Skeletal muscle satellite cell (primary cell): ENCODE results near the gene ATP9B.

Source experiments
- H3K27me3 ChIP-seq: 2 replicates; pipeline ENCODE4 v1.7.0; 2013; ENCODE audit warnings: low read length; ENCODE audit not compliant: control insufficient read depth, insufficient read depth
- H3K36me3 ChIP-seq: 2 replicates; pipeline ENCODE4 v1.7.0; 2013; ENCODE audit warnings: mild to moderate bottlenecking, control low read depth, low read length; ENCODE audit not compliant: insufficient read depth
- H3K4me1 ChIP-seq: 2 replicates; pipeline ENCODE4 v1.7.0; 2013; ENCODE audit warnings: low read length; ENCODE audit not compliant: control insufficient read depth, insufficient read depth
- H3K4me2 ChIP-seq: 2 replicates; pipeline ENCODE4 v1.7.0; 2013; ENCODE audit warnings: mild to moderate bottlenecking, low read length
- H3K4me3 ChIP-seq: 2 replicates; pipeline ENCODE4 v1.7.0; 2013; ENCODE audit warnings: low read length
- H3K9ac ChIP-seq: 2 replicates; pipeline ENCODE4 v1.7.0; 2013; ENCODE audit warnings: mild to moderate bottlenecking, low read depth, low read length, moderate library complexity
- H3K9me3 ChIP-seq: replicated peaks from 2 replicates; pipeline ENCODE4 v1.7.0; 2013; ENCODE audit warnings: mild to moderate bottlenecking, control low read depth, low read length

ATP9B gene

GRCh38 chr18:79405781-79406575 lies 336.8 kb downstream of the ATP9B start:
- Histone ChIP-seq H3K4me3 (no peak overlapping the region), H3K4me2 (no peak overlapping the region), H3K36me3 (no peaks in the 10 kb centered on the region), H3K4me1 (peaks cover 20% of the 10 kb centered on the region), H3K27me3 (peaks cover 47% of the 10 kb centered on the region), H3K9ac (no peak overlapping the region), H3K9me3 (no peaks in the 10 kb centered on the region)

GRCh38 chr18:79406708-79407107 lies 337.5 kb downstream of the ATP9B start:
- no peak overlapping the region for H3K4me3 ChIP-seq

GRCh38 chr18:79409313-79409712 lies 340.1 kb downstream of the ATP9B start:
- no peak overlapping the region for H3K4me3 ChIP-seq
- peaks cover 4% of the 10 kb centered on the region for H3K4me1 ChIP-seq
- no peak overlapping the region for H3K4me2 ChIP-seq
- no peaks in the 10 kb centered on the region for H3K36me3 ChIP-seq
- H3K27me3 ChIP-seq, result peaks cover 26% of the 10 kb centered on the region
- no peak overlapping the region for H3K9ac ChIP-seq
- no peaks in the 10 kb centered on the region for H3K9me3 ChIP-seq

More at GRCh38 chr18:79406708-79407107, 337.5 kb downstream of the ATP9B start:
- no peaks in the 10 kb centered on the region for H3K9me3 ChIP-seq
- H3K27me3 ChIP-seq, result peaks cover 42% of the 10 kb centered on the region
- no peaks in the 10 kb centered on the region for H3K36me3 ChIP-seq
- no peak overlapping the region for H3K4me2 ChIP-seq
- no peak overlapping the region for H3K9ac ChIP-seq
- peaks cover 20% of the 10 kb centered on the region for H3K4me1 ChIP-seq

GRCh38 chr18:79410171-79410641 lies 341.0 kb downstream of the ATP9B start:
- H3K9me3 ChIP-seq, result no peaks in the 10 kb centered on the region
- H3K27me3 ChIP-seq, result peaks cover 22% of the 10 kb centered on the region
- H3K4me2 ChIP-seq, result no peak overlapping the region
- no peaks in the 10 kb centered on the region for H3K4me1 ChIP-seq
- no peak overlapping the region for H3K4me3 ChIP-seq
- no peak overlapping the region for H3K9ac ChIP-seq
- H3K36me3 ChIP-seq, result no peaks in the 10 kb centered on the region

GRCh38 chr18:79410731-79411613 lies 341.8 kb downstream of the ATP9B start:
- H3K4me1 ChIP-seq, result no peaks in the 10 kb centered on the region
- H3K4me2 ChIP-seq, result no peak overlapping the region
- H3K36me3 ChIP-seq, result no peaks in the 10 kb centered on the region
- H3K9ac ChIP-seq, result no peak overlapping the region
- no peak overlapping the region for H3K4me3 ChIP-seq
- peaks cover 14% of the 10 kb centered on the region for H3K27me3 ChIP-seq
- no peaks in the 10 kb centered on the region for H3K9me3 ChIP-seq

GRCh38 chr18:79411614-79412526 lies 342.7 kb downstream of the ATP9B start:
- H3K9me3 ChIP-seq, result no peaks in the 10 kb centered on the region
- H3K4me2 ChIP-seq, result no peak overlapping the region
- no peak overlapping the region for H3K4me3 ChIP-seq
- H3K27me3 ChIP-seq, result peaks cover 20% of the 10 kb centered on the region
- no peak overlapping the region for H3K9ac ChIP-seq
- no peaks in the 10 kb centered on the region for H3K4me1 ChIP-seq
- no peaks in the 10 kb centered on the region for H3K36me3 ChIP-seq

- no peaks in the 10 kb centered on the region for H3K4me1 ChIP-seq
- H3K4me2 ChIP-seq, result no peak overlapping the region
- H3K9ac ChIP-seq, result no peak overlapping the region
- H3K27me3 ChIP-seq, result peaks cover 20% of the 10 kb centered on the region
- no peaks in the 10 kb centered on the region for H3K36me3 ChIP-seq
- H3K4me3 ChIP-seq, result no peak overlapping the region
- H3K9me3 ChIP-seq, result no peaks in the 10 kb centered on the region
Measured at GRCh38 chr18:79413025-79413424, 343.8 kb downstream of the ATP9B start.

GRCh38 chr18:79413426-79413825 lies 344.2 kb downstream of the ATP9B start:
- H3K4me3 ChIP-seq, result no peak overlapping the region
- no peaks in the 10 kb centered on the region for H3K36me3 ChIP-seq
- H3K27me3 ChIP-seq, result peaks cover 21% of the 10 kb centered on the region
- no peaks in the 10 kb centered on the region for H3K9me3 ChIP-seq
- H3K4me1 ChIP-seq, result no peaks in the 10 kb centered on the region
- H3K9ac ChIP-seq, result no peak overlapping the region
- H3K4me2 ChIP-seq, result no peak overlapping the region

GRCh38 chr18:79413901-79414300 lies 344.7 kb downstream of the ATP9B start:
- H3K36me3 ChIP-seq, result no peaks in the 10 kb centered on the region
- H3K9ac ChIP-seq, result no peak overlapping the region
- no peaks in the 10 kb centered on the region for H3K4me1 ChIP-seq
- H3K4me2 ChIP-seq, result no peak overlapping the region
- peaks cover 24% of the 10 kb centered on the region for H3K27me3 ChIP-seq
- no peaks in the 10 kb centered on the region for H3K9me3 ChIP-seq
- H3K4me3 ChIP-seq, result no peak overlapping the region

GRCh38 chr18:79416022-79416676 lies 347.0 kb downstream of the ATP9B start:
- no peaks in the 10 kb centered on the region for H3K36me3 ChIP-seq
- H3K9ac ChIP-seq, result no peak overlapping the region
- no peak overlapping the region for H3K4me3 ChIP-seq
- no peak overlapping the region for H3K4me2 ChIP-seq
- peaks cover 24% of the 10 kb centered on the region for H3K27me3 ChIP-seq
- no peaks in the 10 kb centered on the region for H3K9me3 ChIP-seq
- no peaks in the 10 kb centered on the region for H3K4me1 ChIP-seq
